Aorta (tissue), 5 donors: ENCODE measurements around the gene LENG9. TPM values are rescaled to one million over a fixed set of nuclear protein-coding genes. Genes with fewer than 3 reads are reported as not detected.
A peak's percentile ranks its signal among the peaks of the same experiment; 100 is the strongest.
"Not testable (repeated sequence)": the region's sequence is repeated elsewhere in the genome, so short reads cannot be mapped to it uniquely, and the experiment has no call there.

ENCODE experiments used
- ATAC-seq: fragments of 200-7000 bp; cut with Tn5 transposase; one replicate; pipeline ENCODE4 v1.9.1; 2022; ENCODE audit warnings: moderate library complexity; ENCODE audit not compliant: low FRiP score
- DNase-seq, 2 donors: peaks; one replicate each; pipeline ENCODE4 v3.0.0-alpha.2; 2020
- H3K27ac ChIP-seq, 2 donors: one replicate each; pipeline ENCODE4 v1.5.1; 2013; ENCODE audit warnings: low read length in 2 of 2, mild to moderate bottlenecking in 2 of 2, moderate library complexity in 2 of 2, control low read depth in 1 of 2, inconsistent platforms in 1 of 2, low read depth in 1 of 2
- H3K27me3 ChIP-seq, 2 donors: one replicate each; pipeline ENCODE4 v1.6.1; 2013; ENCODE audit warnings: control low read depth in 1 of 2, low read length in 1 of 2, mild to moderate bottlenecking in 1 of 2, moderate library complexity in 1 of 2; ENCODE audit not compliant: insufficient read depth in 2 of 2, control insufficient read depth in 1 of 2
- H3K36me3 ChIP-seq, 2 donors: one replicate each; pipeline ENCODE4 v1.6.1; 2013; ENCODE audit warnings: control low read depth in 1 of 2, low read length in 1 of 2, mild to moderate bottlenecking in 1 of 2; ENCODE audit not compliant: insufficient read depth in 2 of 2, control insufficient read depth in 1 of 2
- H3K4me1 ChIP-seq, 2 donors: one replicate each; pipeline ENCODE4 v1.6.1; 2013; ENCODE audit warnings: low read length in 2 of 2, control low read depth in 1 of 2, mild to moderate bottlenecking in 1 of 2, moderate library complexity in 1 of 2; ENCODE audit not compliant: insufficient read depth in 2 of 2, control insufficient read depth in 1 of 2
- H3K4me3 ChIP-seq, 2 donors: one replicate each; pipeline ENCODE4 v1.5.1; 2013; ENCODE audit warnings: low read length in 2 of 2, control low read depth in 1 of 2, mild to moderate bottlenecking in 1 of 2
- H3K9me3 ChIP-seq: one replicate; pipeline ENCODE4 v1.6.1; 2013; ENCODE audit warnings: mild to moderate bottlenecking, low read length; ENCODE audit not compliant: control insufficient read depth
- WGBS, 2 donors: extraction: QIAGEN DNeasy Blood & Tissue Kit; methylation state at CpG; one replicate each; pipeline ENCODE4 v1.1.7; 2013; 5-methylcytosine and 5-hydroxymethylcytosine counted together
- intact Hi-C, 2 donors: fragments of 100-400 bp; cut with DNase I; formaldehyde crosslinking; loops; one replicate each; pipeline versions ENCODE4 v1.14.2 to v1.15.0; 2022
- polyA plus RNA-seq, 2 donors: library from polyadenylated mRNA; stranded (reverse); fragments of 200-250 nt; gene quantifications; one replicate each; pipeline ENCODE4 v1.2.3, GENCODE V29; 2013
- total RNA-seq, 2 donors: library from RNA; stranded (reverse); fragmentation: NEBNext Ultra II Directional; extraction: Animal tissue kit (Norgen Biotek cat#: 25700); gene quantifications; one replicate each; pipeline ENCODE4 v1.2.1, GENCODE V29; 2021
- donor health status: healthy with polysubstance abuse.
- donor health status: Bipolar disorder and iron deficiency.
- donor health status: DM: no; HTN: no; CAD: no.
- donor health status: DM: no; HTN: no; CAD: no.
- donor health status: DM: yes; HTN: yes; CAD: no.

Gene LENG9
- total and polyA plus RNA-seq, 4 donors, result 2.1 to 7.4 (median 6.0) TPM

- H3K27me3 ChIP-seq, result no peaks in the 10 kb centered on the region
- ATAC-seq (no peak), DNase-seq (peak in 1 of 2 donors; percentile 40)
- no peak overlapping the region for H3K4me3 ChIP-seq
- no peaks in the 10 kb centered on the region for H3K9me3 ChIP-seq
- H3K36me3 ChIP-seq, result peaks cover 6 to 31% of the 10 kb centered on the region in 2 donors
- no peaks in the 10 kb centered on the region for H3K4me1 ChIP-seq
- intact Hi-C loops, result loop anchor here in 1 of 2 donors (10.0 kb wide), 1 partner anchor 298 kb away; the partner anchor contains the start of gene LENG1
- 90 to 91% methylated on average over 11 of the region's 11 CpGs for WGBS, 2 donors
- no peak overlapping the region for H3K27ac ChIP-seq
These were observed 11.0 kb downstream of the LENG9 start for GRCh38 chr19:54452626-54453025.

GRCh38 chr19:54451997-54452396, 11.6 kb downstream of the LENG9 start:
- Histone ChIP-seq H3K4me3 (no peak overlapping the region), H3K4me1 (no peaks in the 10 kb centered on the region), H3K36me3 (peaks cover 6 to 31% of the 10 kb centered on the region in 2 donors), H3K27me3 (no peaks in the 10 kb centered on the region), H3K27ac (no peak overlapping the region), H3K9me3 (no peaks in the 10 kb centered on the region)
- intact Hi-C loops, result loop anchor here in 1 of 2 donors (10.0 kb wide), 1 partner anchor 297 kb away; the partner anchor contains the start of gene LENG1
- peak in 1 of 2 donors; percentile 26 for DNase-seq
- ATAC-seq, result no peak
- 80 to 82% methylated on average over 11 of the region's 11 CpGs for WGBS, 2 donors

GRCh38 chr19:54451331-54451871, 12.2 kb downstream of the LENG9 start:
- H3K36me3 ChIP-seq, result peaks cover 6 to 25% of the 10 kb centered on the region in 2 donors
- H3K9me3 ChIP-seq, result no peaks in the 10 kb centered on the region
- WGBS, 2 donors, result 60 to 68% methylated on average over 9 of the region's 9 CpGs
- no peak for ATAC-seq
- no peak overlapping the region for H3K27ac ChIP-seq
- H3K27me3 ChIP-seq, result no peaks in the 10 kb centered on the region
- H3K4me1 ChIP-seq, result no peaks in the 10 kb centered on the region
- peak in 1 of 2 donors; percentile 48 for DNase-seq
- intact Hi-C loops, result loop anchor here in 1 of 2 donors (10.0 kb wide), 1 partner anchor 297 kb away; the partner anchor contains the start of gene LENG1
- H3K4me3 ChIP-seq, result no peak overlapping the region

- ATAC-seq (no peak), DNase-seq (no peak)
- H3K4me1 ChIP-seq, result no peaks in the 10 kb centered on the region
- H3K27me3 ChIP-seq, result no peaks in the 10 kb centered on the region
- WGBS, 2 donors, result 0% methylated on average over 21 of the region's 21 CpGs
- intact Hi-C loops, result loop anchor here (1.0 to 10.0 kb wide), 3 partner anchors 14 to 585 kb away; partner anchors contain the start of genes LENG1 (in 1 of the 2), LENG9 (in 1 of the 2) and MYADM (in 1 of the 2)
- H3K4me3 ChIP-seq, result peak overlapping the region; percentile 61 to 70
- H3K36me3 ChIP-seq, result peaks cover 3 to 16% of the 10 kb centered on the region in 2 donors
- no peaks in the 10 kb centered on the region for H3K9me3 ChIP-seq
- H3K27ac ChIP-seq, result peak overlapping the region; percentile 25 to 95
These were observed 13.9 kb downstream of the LENG9 start for GRCh38 chr19:54449701-54450069.

- no peaks in the 10 kb centered on the region for H3K9me3 ChIP-seq
- ATAC-seq (peak; percentile 98), DNase-seq (peak; percentile 99)
- WGBS, 2 donors, result 0% methylated on average over 79 to 96 of the region's 96 CpGs
- H3K4me1 ChIP-seq, result no peaks in the 10 kb centered on the region
- peak within 1 kb of the TSS; percentile 25 to 95 for H3K27ac ChIP-seq
- no peaks in the 10 kb centered on the region for H3K27me3 ChIP-seq
- intact Hi-C loops, result loop anchor here in 1 of 2 donors (1.0 to 10.0 kb wide), 2 partner anchors 14 to 584 kb away; partner anchors contain the start of genes LENG9 and MYADM
- peak within 1 kb of the TSS; percentile 70 to 92 for H3K4me3 ChIP-seq
- peaks cover 3 to 12% of the 10 kb centered on the region in 2 donors for H3K36me3 ChIP-seq
These were observed 14.5 kb downstream of the LENG9 start, which contains the start of gene LENG8 for GRCh38 chr19:54448774-54449700. Gene LENG8, plus strand, starts transcription at chr19:54449199. Its CDS starts 2,146 bp downstream, at chr19:54451345.

- ATAC-seq (peak; percentile 58), DNase-seq (peak in 1 of 2 donors; percentile 81)
- 0 to 1% methylated on average over 34 of the region's 34 CpGs for WGBS, 2 donors
- H3K27me3 ChIP-seq, result no peaks in the 10 kb centered on the region
- intact Hi-C loops, result loop anchor here in 1 of 2 donors (10.0 kb wide), 1 partner anchor 583 kb away; the partner anchor contains the start of gene MYADM
- H3K4me3 ChIP-seq, result peak overlapping the region; percentile 53 to 92
- peak overlapping the region in 1 of 2 donors; percentile 91 for H3K27ac ChIP-seq
- no peaks in the 10 kb centered on the region for H3K9me3 ChIP-seq
- peaks cover 0 to 10% of the 10 kb centered on the region in 2 donors for H3K36me3 ChIP-seq
- no peaks in the 10 kb centered on the region for H3K4me1 ChIP-seq
These were observed 15.4 kb downstream of the LENG9 start for GRCh38 chr19:54448040-54448773.

- not testable (repeated sequence) for H3K36me3 ChIP-seq, H3K9me3 ChIP-seq, H3K4me1 ChIP-seq, H3K27ac ChIP-seq, H3K27me3 ChIP-seq, H3K4me3 ChIP-seq, ATAC-seq
- intact Hi-C loops, result loop anchor here in 1 of 2 donors (10.0 kb wide), 1 partner anchor 582 kb away; the partner anchor contains the start of gene MYADM
- 90 to 91% methylated on average over 15 of the region's 15 CpGs for WGBS, 2 donors
- peak in 1 of 2 donors; percentile 42 for DNase-seq
These were observed 17.2 kb downstream of the LENG9 start for GRCh38 chr19:54446349-54446748.

GRCh38 chr19:54444737-54445136, 18.8 kb downstream of the LENG9 start:
- intact Hi-C loops, result loop anchor here in 1 of 2 donors (10.0 kb wide), 1 partner anchor 580 kb away; the partner anchor contains the start of gene MYADM
- Histone ChIP-seq H3K4me3 (no peak overlapping the region), H3K27me3 (no peaks in the 10 kb centered on the region), H3K4me1 (no peaks in the 10 kb centered on the region), H3K27ac (no peak overlapping the region), H3K36me3 (no peaks in the 10 kb centered on the region), H3K9me3 (no peaks in the 10 kb centered on the region)
- ATAC-seq (no peak), DNase-seq (peak in 1 of 2 donors; percentile 18)
- WGBS, 2 donors, result 90 to 93% methylated on average over 7 of the region's 7 CpGs
